ENCODE measurements around the gene KLHL22. TPM values are rescaled to one million over a fixed set of nuclear protein-coding genes. Genes with fewer than 3 reads are reported as not detected.

KLHL22 gene
- total RNA-seq, 1 experiment from 2014 or later = 26.5 TPM

DNA sequence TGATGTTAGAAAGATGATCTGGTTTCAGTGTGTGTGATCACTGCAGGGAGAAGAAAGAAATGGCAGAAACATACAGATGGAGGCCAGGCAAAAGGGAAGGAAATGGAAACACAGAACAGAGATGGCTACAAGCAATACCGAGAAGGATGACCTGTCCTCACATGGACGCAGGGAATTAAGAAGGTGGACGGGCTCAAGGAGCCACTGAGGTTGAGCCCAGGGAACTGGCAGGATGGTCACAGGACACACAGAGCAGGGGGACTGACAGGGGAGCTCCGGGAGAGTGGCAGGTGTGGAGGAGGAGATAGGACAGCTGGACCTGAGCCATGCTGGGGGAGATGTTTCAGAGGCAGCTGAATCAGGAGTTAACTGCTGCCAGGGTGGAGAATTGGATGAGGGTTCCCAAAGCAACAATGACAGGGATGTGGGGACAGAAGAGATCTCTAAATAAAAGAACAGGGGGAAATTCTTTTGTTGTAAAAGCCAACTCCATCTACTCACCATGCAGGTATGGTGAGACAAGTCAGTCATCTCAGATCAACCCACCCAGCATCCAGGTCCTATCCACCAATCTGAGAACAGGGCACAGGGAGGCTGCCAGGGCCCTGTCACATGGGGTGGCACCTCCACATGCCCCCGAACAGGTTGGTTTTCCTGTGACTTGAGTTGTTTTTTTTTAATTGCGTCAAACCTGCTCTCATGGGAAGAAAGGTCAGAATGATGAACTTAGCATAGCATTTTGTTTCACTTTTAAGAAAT is 26.3 kb downstream of the KLHL22 start:
- H3K36me3 Mint-ChIP-seq (ENCODE audit: insufficient read depth, unreplicated experiment) = peaks cover 4% of the 10 kb centered on the region
- CTCF ChIA-PET = interaction anchor here (0.7 kb wide), 1 partner anchor 16 kb away, joined by 7 read pairs; no protein-coding TSS in a partner anchor
- no TSS peak for BruUV-seq (replicated peaks)
- no peak overlapping the region for H3K4me3 Mint-ChIP-seq (ENCODE audit: low read depth, unreplicated experiment)
- DNase-seq = no peak
- H3K4me1 Mint-ChIP-seq (ENCODE audit: low read depth, unreplicated experiment) = no peaks in the 10 kb centered on the region
- H3K27me3 Mint-ChIP-seq (ENCODE audit: unreplicated experiment) = no peaks in the 10 kb centered on the region
- no peaks in the 10 kb centered on the region for H3K9me3 Mint-ChIP-seq (ENCODE audit: low read depth, unreplicated experiment)
- TF ChIP-seq, protein P1, sequence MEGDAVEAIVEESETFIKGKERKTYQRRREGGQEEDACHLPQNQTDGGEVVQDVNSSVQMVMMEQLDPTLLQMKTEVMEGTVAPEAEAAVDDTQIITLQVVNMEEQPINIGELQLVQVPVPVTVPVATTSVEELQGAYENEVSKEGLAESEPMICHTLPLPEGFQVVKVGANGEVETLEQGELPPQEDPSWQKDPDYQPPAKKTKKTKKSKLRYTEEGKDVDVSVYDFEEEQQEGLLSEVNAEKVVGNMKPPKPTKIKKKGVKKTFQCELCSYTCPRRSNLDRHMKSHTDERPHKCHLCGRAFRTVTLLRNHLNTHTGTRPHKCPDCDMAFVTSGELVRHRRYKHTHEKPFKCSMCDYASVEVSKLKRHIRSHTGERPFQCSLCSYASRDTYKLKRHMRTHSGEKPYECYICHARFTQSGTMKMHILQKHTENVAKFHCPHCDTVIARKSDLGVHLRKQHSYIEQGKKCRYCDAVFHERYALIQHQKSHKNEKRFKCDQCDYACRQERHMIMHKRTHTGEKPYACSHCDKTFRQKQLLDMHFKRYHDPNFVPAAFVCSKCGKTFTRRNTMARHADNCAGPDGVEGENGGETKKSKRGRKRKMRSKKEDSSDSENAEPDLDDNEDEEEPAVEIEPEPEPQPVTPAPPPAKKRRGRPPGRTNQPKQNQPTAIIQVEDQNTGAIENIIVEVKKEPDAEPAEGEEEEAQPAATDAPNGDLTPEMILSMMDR (IDR thresholded peaks at IDR 0.05; ENCODE audit: unreplicated experiment) = no peak
- H3K27ac Mint-ChIP-seq (ENCODE audit: unreplicated experiment) = no peak overlapping the region
- intact Hi-C loops (cut with micrococcal nuclease; ENCODE audit: unreplicated experiment) = no loop called here

DNA sequence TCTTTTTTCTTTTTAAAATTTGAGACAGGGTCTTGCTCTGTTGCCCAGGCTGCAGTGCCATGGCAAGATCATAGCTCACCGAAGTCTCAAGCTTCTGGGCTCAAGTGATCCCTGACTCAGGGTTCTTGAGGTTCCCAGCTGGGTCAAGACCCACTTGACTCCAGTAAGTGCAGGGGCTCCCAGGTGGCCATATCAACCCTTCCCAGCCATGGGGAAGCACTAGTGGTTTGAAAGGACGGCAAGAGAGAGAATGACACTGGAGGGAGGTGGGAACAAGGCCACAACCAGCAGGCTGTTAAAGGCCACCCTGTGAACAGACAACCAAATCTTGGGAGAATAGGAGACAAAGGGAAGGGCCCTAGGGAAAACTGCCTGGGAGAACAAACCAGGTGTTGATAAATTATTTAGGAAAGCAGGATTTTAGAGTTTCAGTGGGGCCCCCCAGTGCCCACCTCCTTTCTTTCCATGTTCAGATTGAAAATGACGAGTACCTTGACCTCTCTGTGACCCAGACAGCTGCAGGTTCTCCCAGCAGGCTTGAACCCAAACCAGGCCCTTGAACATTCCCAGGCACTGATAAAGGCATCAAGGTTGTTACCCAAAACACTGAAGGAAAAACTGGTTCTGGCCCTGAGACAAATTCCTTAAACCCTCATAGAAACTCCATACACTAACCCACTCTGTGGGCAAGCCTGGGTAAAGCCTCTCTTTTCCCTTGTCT is 28.8 kb downstream of the KLHL22 start:
- no peak for DNase-seq
- TF ChIP-seq, protein P1 (IDR thresholded peaks at IDR 0.05; ENCODE audit: unreplicated experiment) = no peak
- H3K9me3 Mint-ChIP-seq (ENCODE audit: low read depth, unreplicated experiment) = no peaks in the 10 kb centered on the region
- H3K4me1 Mint-ChIP-seq (ENCODE audit: low read depth, unreplicated experiment) = no peaks in the 10 kb centered on the region
- no TSS peak for BruUV-seq (replicated peaks)
- intact Hi-C loops (cut with micrococcal nuclease; ENCODE audit: unreplicated experiment) = no loop called here
- H3K4me3 Mint-ChIP-seq (ENCODE audit: low read depth, unreplicated experiment) = no peak overlapping the region
- peaks cover 4% of the 10 kb centered on the region for H3K36me3 Mint-ChIP-seq (ENCODE audit: insufficient read depth, unreplicated experiment)
- CTCF ChIA-PET = no interaction called here
- no peaks in the 10 kb centered on the region for H3K27me3 Mint-ChIP-seq (ENCODE audit: unreplicated experiment)
- H3K27ac Mint-ChIP-seq (ENCODE audit: unreplicated experiment) = no peak overlapping the region

DNA sequence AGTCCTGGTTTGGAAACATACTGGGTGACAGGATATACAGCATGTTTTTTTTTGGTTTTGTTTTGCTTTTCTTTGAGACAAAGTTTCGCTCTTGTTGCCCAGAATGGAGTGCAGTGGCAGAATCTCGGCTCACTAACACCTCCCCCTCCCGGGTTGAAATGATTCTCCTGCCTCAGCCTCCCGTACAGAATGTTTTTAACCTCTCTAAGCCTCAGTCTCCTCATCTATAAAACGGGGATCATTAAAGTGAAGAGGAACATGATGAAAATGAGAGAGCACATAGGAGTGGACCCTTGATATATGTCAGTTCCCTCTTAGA is 29.9 kb downstream of the KLHL22 start:
- CTCF ChIA-PET = no interaction called here
- intact Hi-C loops (cut with micrococcal nuclease; ENCODE audit: unreplicated experiment) = no loop called here
- Mint-ChIP-seq H3K9me3 (ENCODE audit: low read depth, unreplicated experiment) (no peaks in the 10 kb centered on the region), H3K4me1 (ENCODE audit: low read depth, unreplicated experiment) (no peaks in the 10 kb centered on the region), H3K4me3 (ENCODE audit: low read depth, unreplicated experiment) (no peak overlapping the region), H3K36me3 (ENCODE audit: insufficient read depth, unreplicated experiment) (peaks cover 4% of the 10 kb centered on the region), H3K27ac (ENCODE audit: unreplicated experiment) (no peak overlapping the region), H3K27me3 (ENCODE audit: unreplicated experiment) (no peaks in the 10 kb centered on the region)
- BruUV-seq (replicated peaks) = no TSS peak
- TF ChIP-seq, protein P1 (IDR thresholded peaks at IDR 0.05; ENCODE audit: unreplicated experiment) = no peak
- DNase-seq = no peak

DNA sequence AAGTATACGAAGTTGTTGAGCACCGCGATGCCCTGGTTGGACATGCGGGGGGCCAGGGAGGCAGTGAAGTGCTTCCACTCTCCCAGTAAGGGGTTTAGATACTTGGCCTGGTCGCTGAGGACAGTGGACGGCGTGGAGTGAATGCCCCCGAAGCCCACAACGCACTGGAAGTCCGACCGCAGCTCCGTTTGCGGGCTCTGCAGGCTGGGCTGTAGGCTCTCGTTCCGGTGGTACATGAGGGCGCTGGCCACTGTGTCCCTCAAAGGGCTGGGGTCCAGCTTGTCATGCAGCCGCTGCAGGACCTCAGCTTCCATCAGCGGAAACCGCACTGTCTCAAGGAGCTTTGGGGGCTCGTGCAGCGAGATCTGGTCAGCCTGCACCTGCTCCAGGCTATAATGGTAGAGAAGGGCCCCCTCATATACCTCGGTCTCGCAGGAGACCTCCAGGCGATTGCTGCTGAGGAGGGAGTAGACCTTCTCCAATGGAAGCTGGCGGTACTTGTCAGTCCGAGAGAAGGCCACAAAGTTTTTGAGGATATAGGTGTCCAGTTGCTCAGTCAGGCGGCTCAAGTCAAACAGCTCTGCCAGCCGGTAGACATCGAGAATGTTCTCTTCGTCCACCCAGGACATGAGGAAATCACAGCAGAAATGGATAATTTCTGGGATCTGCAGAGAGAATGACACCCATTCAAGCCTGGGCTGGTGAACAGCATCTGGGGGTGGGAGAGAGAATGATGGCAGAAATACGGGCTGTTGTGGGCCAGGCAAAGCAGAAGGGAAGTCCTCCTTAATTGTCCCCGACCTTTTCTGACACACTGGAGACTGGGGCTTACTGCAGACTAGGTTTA is 30.5 kb downstream of the KLHL22 start:
- intact Hi-C loops (cut with micrococcal nuclease; ENCODE audit: unreplicated experiment) = no loop called here
- Mint-ChIP-seq H3K27me3 (ENCODE audit: unreplicated experiment) (no peaks in the 10 kb centered on the region), H3K27ac (ENCODE audit: unreplicated experiment) (no peak overlapping the region), H3K9me3 (ENCODE audit: low read depth, unreplicated experiment) (no peaks in the 10 kb centered on the region), H3K36me3 (ENCODE audit: insufficient read depth, unreplicated experiment) (peaks cover 4% of the 10 kb centered on the region), H3K4me1 (ENCODE audit: low read depth, unreplicated experiment) (no peaks in the 10 kb centered on the region), H3K4me3 (ENCODE audit: low read depth, unreplicated experiment) (no peak overlapping the region)
- TF ChIP-seq, protein P1 (IDR thresholded peaks at IDR 0.05; ENCODE audit: unreplicated experiment) = no peak
- no TSS peak for BruUV-seq (replicated peaks)
- CTCF ChIA-PET = no interaction called here
- DNase-seq = no peak
